HL-60 (cell line): ENCODE data around the gene SH3BP2.

Source experiments
- DNase-seq, 2 experiments: peaks; one replicate each; pipeline ENCODE4 v3.0.0-alpha.2; 2010 to 2020; ENCODE audit warnings: low read depth in 1 of 2, low spot score in 1 of 2
- H3K27ac ChIP-seq: fragments of 250-450 bp; sonication (Bioruptor Pico); replicated peaks from 2 replicates; pipeline ENCODE4 v1.5.1; 2020; ENCODE audit warnings: mild to moderate bottlenecking, moderate library complexity
- H3K27me3 ChIP-seq: fragments of 250-450 bp; sonication (Bioruptor Pico); 2 replicates; pipeline ENCODE4 v1.5.1; 2021; ENCODE audit warnings: mild to moderate bottlenecking, moderate library complexity; ENCODE audit not compliant: insufficient read depth, poor library complexity, severe bottlenecking
- H3K4me3 ChIP-seq: replicated peaks from 2 replicates; pipeline ENCODE4 v1.5.1; 2011; ENCODE audit warnings: mild to moderate bottlenecking, control low read depth, low read length; ENCODE audit not compliant: insufficient read depth
- CTCF ChIP-seq: IDR thresholded peaks from one replicate; pipeline ENCODE4 v1.5.1; 2011; ENCODE audit warnings: low read length, control low read depth, inconsistent platforms; ENCODE audit not compliant: insufficient read depth
- GABPA ChIP-seq: IDR thresholded peaks from 2 replicates; pipeline ENCODE4 v1.6.1; 2012; ENCODE audit warnings: low read depth
- POLR2AphosphoS5 ChIP-seq: IDR thresholded peaks from 2 replicates; pipeline ENCODE4 v1.6.1; 2012; ENCODE audit warnings: low read depth
- REST ChIP-seq: IDR thresholded peaks from 2 replicates; pipeline ENCODE4 v1.6.1; 2012; ENCODE audit warnings: low read depth; ENCODE audit not compliant: insufficient replicate concordance
- SPI1 ChIP-seq: IDR thresholded peaks from 2 replicates; pipeline ENCODE4 v1.6.1; 2012; ENCODE audit warnings: low read depth, mild to moderate bottlenecking, borderline replicate concordance

SH3BP2 gene

GRCh38 chr4:2818351-2818939 is 25.6 kb downstream of the SH3BP2 start:
- DNase-seq = no peak
- Histone ChIP-seq H3K27me3 (no peaks in the 10 kb centered on the region), H3K4me3 (no peak overlapping the region), H3K27ac (no peak overlapping the region)
- TF ChIP-seq REST = no peak
- TF ChIP-seq SPI1 = no peak
- no peak for TF ChIP-seq CTCF
- no peak for TF ChIP-seq POLR2AphosphoS5
- no peak for TF ChIP-seq GABPA

- Histone ChIP-seq H3K27me3 (no peaks in the 10 kb centered on the region), H3K4me3 (no peak overlapping the region), H3K27ac (no peak overlapping the region)
- DNase-seq = no peak
- TF ChIP-seq CTCF (no peak), GABPA (no peak), REST (no peak), POLR2AphosphoS5 (no peak), SPI1 (no peak)
Observed at GRCh38 chr4:2819244-2820215, 26.6 kb downstream of the SH3BP2 start.

GRCh38 chr4:2820216-2820982 is 27.5 kb downstream of the SH3BP2 start:
- H3K4me3 ChIP-seq = no peak overlapping the region
- no peak for DNase-seq

More at GRCh38 chr4:2820216-2820982, 27.5 kb downstream of the SH3BP2 start:
- TF ChIP-seq POLR2AphosphoS5 (0 out of 2 replicates have a peak, but pooled peaks have one; percentile 7), REST (no peak)
- H3K27me3 ChIP-seq = no peaks in the 10 kb centered on the region
- no peak overlapping the region for H3K27ac ChIP-seq
